HEK293 (cell line): ENCODE measurements around the gene F10.

Source experiments
- CTCF ChIA-PET: fragments of 350-600 bp; formaldehyde crosslinking; extraction: SDS; loops from one replicate; lab custom pipeline; 2021; ENCODE audit warnings: antibody characterized with exemption; lab: Yijun Ruan, JAX
- POLR2A ChIA-PET: fragments of 300-600 bp; formaldehyde crosslinking; extraction: SDS; loops from one replicate; lab custom pipeline; 2020; ENCODE audit warnings: antibody characterized with exemption, inconsistent platforms; lab: Yijun Ruan, JAX
- H3K27ac ChIP-seq: fragments of 200-500 bp; sonication (Bioruptor generic); 2 replicates; pipeline ENCODE4 v1.5.1; 2014; ENCODE audit warnings: low read depth, low read length, control low read depth, inconsistent platforms; ENCODE audit errors: extremely low read depth
- H3K36me3 ChIP-seq, 2 experiments: fragments of 200-500 bp in 1 of 2; sonication (Bioruptor generic) in 1 of 2; 1 replicate in 1 of 2; 2 replicates in 1 of 2; pipeline ENCODE4 v1.5.1; 2014 to 2017; ENCODE audit warnings: inconsistent platforms in 2 of 2, low read length in 2 of 2; ENCODE audit not compliant: control insufficient read depth in 2 of 2, insufficient read depth in 1 of 2
- H3K4me1 ChIP-seq: fragments of 200-500 bp; sonication (Bioruptor generic); 2 replicates; pipeline ENCODE4 v1.5.1; 2014; ENCODE audit warnings: mild to moderate bottlenecking, low read length, inconsistent platforms; ENCODE audit not compliant: control insufficient read depth, insufficient read depth
- H3K4me3 ChIP-seq: 2 replicates; pipeline ENCODE4 v1.5.1; 2011; ENCODE audit warnings: low read depth, mild to moderate bottlenecking, control low read depth, low read length, moderate library complexity
- H3K9me3 ChIP-seq: fragments of 200-500 bp; sonication (Bioruptor generic); 2 replicates; pipeline ENCODE4 v1.5.1; 2014; ENCODE audit warnings: low read depth, low read length, inconsistent platforms; ENCODE audit not compliant: control insufficient read depth, insufficient read depth
- GLI2 ChIP-seq: fragments of 450-650 bp; formaldehyde crosslinking; IDR thresholded peaks from 2 replicates; pipeline ENCODE4; 2017; ENCODE audit warnings: missing biosample characterization, missing genetic modification characterization, low read depth, borderline replicate concordance
- GLIS1 ChIP-seq: fragments of 450-650 bp; formaldehyde crosslinking; IDR thresholded peaks from 2 replicates; pipeline ENCODE4 v1.5.1; 2016; ENCODE audit warnings: missing biosample characterization, missing genetic modification characterization
- HOXA7 ChIP-seq: sonication (generic); formaldehyde crosslinking; IDR thresholded peaks from 2 replicates; pipeline ENCODE4 v1.8.1; 2022; ENCODE audit warnings: missing genetic modification reagents, borderline replicate concordance
- KLF7 ChIP-seq: fragments of 450-650 bp; formaldehyde crosslinking; IDR thresholded peaks from 2 replicates; pipeline ENCODE4 v1.5.1; 2016; ENCODE audit warnings: missing biosample characterization, missing genetic modification characterization, borderline replicate concordance
- MEIS1 ChIP-seq: sonication (generic); formaldehyde crosslinking; IDR thresholded peaks from 2 replicates; pipeline ENCODE4 v1.8.1; 2022; ENCODE audit warnings: missing genetic modification reagents, mild to moderate bottlenecking, borderline replicate concordance
- REPIN1 ChIP-seq: fragments of 450-650 bp; formaldehyde crosslinking; IDR thresholded peaks from 2 replicates; pipeline ENCODE4 v1.5.1; 2017; ENCODE audit warnings: missing biosample characterization, missing genetic modification characterization, low read depth
- WT1 ChIP-seq: fragments of 450-650 bp; formaldehyde crosslinking; IDR thresholded peaks from 2 replicates; pipeline ENCODE4 v1.5.1; 2016; ENCODE audit warnings: missing biosample characterization, missing genetic modification characterization
- ZNF121 ChIP-seq: fragments of 450-650 bp; formaldehyde crosslinking; IDR thresholded peaks from 2 replicates; pipeline ENCODE4 v1.5.1; 2016; ENCODE audit warnings: missing biosample characterization, missing genetic modification characterization
- ZNF140 ChIP-seq: fragments of 450-650 bp; formaldehyde crosslinking; IDR thresholded peaks from 2 replicates; pipeline ENCODE4 v1.5.1; 2016; ENCODE audit warnings: missing biosample characterization, missing genetic modification characterization
- ZNF2 ChIP-seq: fragments of 450-650 bp; formaldehyde crosslinking; IDR thresholded peaks from 2 replicates; pipeline ENCODE4 v1.5.1; 2016; ENCODE audit warnings: missing biosample characterization, missing genetic modification characterization
- ZNF202 ChIP-seq: fragments of 450-650 bp; formaldehyde crosslinking; IDR thresholded peaks from 2 replicates; pipeline ENCODE4 v1.5.1; 2016; ENCODE audit warnings: missing biosample characterization, missing genetic modification characterization, borderline replicate concordance
- ZNF221 ChIP-seq: fragments of 450-650 bp; formaldehyde crosslinking; IDR thresholded peaks from 2 replicates; pipeline ENCODE4 v1.5.1; 2017; ENCODE audit warnings: missing biosample characterization, missing genetic modification characterization, borderline replicate concordance
- ZNF433 ChIP-seq: fragments of 450-650 bp; formaldehyde crosslinking; IDR thresholded peaks from 2 replicates; pipeline ENCODE4 v1.5.1; 2016; ENCODE audit warnings: missing biosample characterization, missing genetic modification characterization, low read depth
- ZNF626 ChIP-seq: fragments of 450-650 bp; sonication (Bioruptor Pico); formaldehyde crosslinking; IDR thresholded peaks from 2 replicates; pipeline ENCODE4 v1.5.1; 2018; ENCODE audit warnings: missing biosample characterization, missing genetic modification characterization, inconsistent platforms
- ZNF660 ChIP-seq: fragments of 450-650 bp; IDR thresholded peaks from 2 replicates; pipeline ENCODE4 v1.5.1; 2018; ENCODE audit warnings: missing biosample characterization, mild to moderate bottlenecking, missing genetic modification characterization
- ZSCAN16 ChIP-seq: fragments of 450-650 bp; formaldehyde crosslinking; IDR thresholded peaks from 2 replicates; pipeline ENCODE4 v1.5.1; 2016; ENCODE audit warnings: missing biosample characterization, missing genetic modification characterization
- ZXDB ChIP-seq: fragments of 450-650 bp; formaldehyde crosslinking; IDR thresholded peaks from 2 replicates; pipeline ENCODE4 v1.5.1; 2016; ENCODE audit warnings: missing biosample characterization, missing genetic modification characterization
- TF ChIP-seq, protein P1 (sequence below): fragments of 450-650 bp; formaldehyde crosslinking; IDR thresholded peaks from 2 replicates; pipeline ENCODE4 v1.5.1; 2016; ENCODE audit warnings: missing biosample characterization, missing genetic modification characterization
- TF ChIP-seq, protein P2 (sequence below): fragments of 450-650 bp; formaldehyde crosslinking; IDR thresholded peaks from 2 replicates; pipeline ENCODE4 v1.5.1; 2016; ENCODE audit warnings: missing biosample characterization, missing genetic modification characterization
- TF ChIP-seq, protein P3 (sequence below): fragments of 450-650 bp; formaldehyde crosslinking; IDR thresholded peaks from 2 replicates; pipeline ENCODE4; 2016; ENCODE audit warnings: missing biosample characterization, missing genetic modification characterization
- TF ChIP-seq, protein P4 (sequence below): fragments of 450-650 bp; formaldehyde crosslinking; IDR thresholded peaks from 2 replicates; pipeline ENCODE4 v1.5.1; 2017; ENCODE audit warnings: missing biosample characterization, missing genetic modification characterization

F10 gene

GRCh38 chr13:113138792-113139551 is 16.4 kb downstream of the F10 start:
- CTCF ChIA-PET, result no interaction called here
- H3K4me1 ChIP-seq, result no peaks in the 10 kb centered on the region
- no peaks in the 10 kb centered on the region for H3K9me3 ChIP-seq
- no peak overlapping the region for H3K4me3 ChIP-seq
- POLR2A ChIA-PET, result no interaction called here
- H3K27ac ChIP-seq, result no peak overlapping the region
- TF ChIP-seq HOXA7 (CRISPR knock-in tag) (no peak), ZNF121 (no peak)
- TF ChIP-seq, protein P1, sequence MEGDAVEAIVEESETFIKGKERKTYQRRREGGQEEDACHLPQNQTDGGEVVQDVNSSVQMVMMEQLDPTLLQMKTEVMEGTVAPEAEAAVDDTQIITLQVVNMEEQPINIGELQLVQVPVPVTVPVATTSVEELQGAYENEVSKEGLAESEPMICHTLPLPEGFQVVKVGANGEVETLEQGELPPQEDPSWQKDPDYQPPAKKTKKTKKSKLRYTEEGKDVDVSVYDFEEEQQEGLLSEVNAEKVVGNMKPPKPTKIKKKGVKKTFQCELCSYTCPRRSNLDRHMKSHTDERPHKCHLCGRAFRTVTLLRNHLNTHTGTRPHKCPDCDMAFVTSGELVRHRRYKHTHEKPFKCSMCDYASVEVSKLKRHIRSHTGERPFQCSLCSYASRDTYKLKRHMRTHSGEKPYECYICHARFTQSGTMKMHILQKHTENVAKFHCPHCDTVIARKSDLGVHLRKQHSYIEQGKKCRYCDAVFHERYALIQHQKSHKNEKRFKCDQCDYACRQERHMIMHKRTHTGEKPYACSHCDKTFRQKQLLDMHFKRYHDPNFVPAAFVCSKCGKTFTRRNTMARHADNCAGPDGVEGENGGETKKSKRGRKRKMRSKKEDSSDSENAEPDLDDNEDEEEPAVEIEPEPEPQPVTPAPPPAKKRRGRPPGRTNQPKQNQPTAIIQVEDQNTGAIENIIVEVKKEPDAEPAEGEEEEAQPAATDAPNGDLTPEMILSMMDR (tag by site-specific recombination), result no peak
- H3K36me3 ChIP-seq, result no peaks in the 10 kb centered on the region

GRCh38 chr13:113139577-113139976 is 17.0 kb downstream of the F10 start:
- Histone ChIP-seq H3K9me3 (no peaks in the 10 kb centered on the region), H3K27ac (no peak overlapping the region), H3K4me3 (no peak overlapping the region), H3K4me1 (no peaks in the 10 kb centered on the region), H3K36me3 (no peaks in the 10 kb centered on the region)
- POLR2A ChIA-PET, result no interaction called here
- TF ChIP-seq ZNF626 (tag by site-specific recombination) (no peak), ZNF433 (tag by site-specific recombination) (no peak), REPIN1 (tag by site-specific recombination) (no peak), ZNF2 (tag by site-specific recombination) (no peak), ZNF660 (tag by site-specific recombination) (no peak), ZNF140 (tag by site-specific recombination) (no peak), MEIS1 (no peak), ZSCAN16 (tag by site-specific recombination) (no peak), KLF7 (no peak), GLIS1 (tag by site-specific recombination) (no peak), ZXDB (tag by site-specific recombination) (no peak), ZNF221 (no peak), GLI2 (tag by site-specific recombination) (no peak), ZNF202 (tag by site-specific recombination) (no peak), WT1 (tag by site-specific recombination) (no peak)
- TF ChIP-seq, protein P2, sequence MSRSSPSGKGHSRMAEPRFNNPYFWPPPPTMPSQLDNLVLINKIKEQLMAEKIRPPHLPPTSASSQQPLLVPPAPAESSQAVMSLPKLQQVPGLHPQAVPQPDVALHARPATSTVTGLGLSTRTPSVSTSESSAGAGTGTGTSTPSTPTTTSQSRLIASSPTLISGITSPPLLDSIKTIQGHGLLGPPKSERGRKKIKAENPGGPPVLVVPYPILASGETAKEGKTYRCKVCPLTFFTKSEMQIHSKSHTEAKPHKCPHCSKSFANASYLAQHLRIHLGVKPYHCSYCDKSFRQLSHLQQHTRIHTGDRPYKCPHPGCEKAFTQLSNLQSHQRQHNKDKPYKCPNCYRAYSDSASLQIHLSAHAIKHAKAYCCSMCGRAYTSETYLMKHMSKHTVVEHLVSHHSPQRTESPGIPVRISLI (tag by site-specific recombination), result no peak
- TF ChIP-seq, protein P3, sequence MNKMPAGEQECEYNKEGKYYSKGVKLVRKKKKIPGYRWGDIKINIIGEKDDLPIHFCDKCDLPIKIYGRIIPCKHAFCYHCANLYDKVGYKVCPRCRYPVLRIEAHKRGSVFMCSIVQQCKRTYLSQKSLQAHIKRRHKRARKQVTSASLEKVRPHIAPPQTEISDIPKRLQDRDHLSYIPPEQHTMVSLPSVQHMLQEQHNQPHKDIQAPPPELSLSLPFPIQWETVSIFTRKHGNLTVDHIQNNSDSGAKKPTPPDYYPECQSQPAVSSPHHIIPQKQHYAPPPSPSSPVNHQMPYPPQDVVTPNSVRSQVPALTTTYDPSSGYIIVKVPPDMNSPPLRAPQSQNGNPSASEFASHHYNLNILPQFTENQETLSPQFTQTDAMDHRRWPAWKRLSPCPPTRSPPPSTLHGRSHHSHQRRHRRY (tag by site-specific recombination), result no peak
- TF ChIP-seq, protein P4, sequence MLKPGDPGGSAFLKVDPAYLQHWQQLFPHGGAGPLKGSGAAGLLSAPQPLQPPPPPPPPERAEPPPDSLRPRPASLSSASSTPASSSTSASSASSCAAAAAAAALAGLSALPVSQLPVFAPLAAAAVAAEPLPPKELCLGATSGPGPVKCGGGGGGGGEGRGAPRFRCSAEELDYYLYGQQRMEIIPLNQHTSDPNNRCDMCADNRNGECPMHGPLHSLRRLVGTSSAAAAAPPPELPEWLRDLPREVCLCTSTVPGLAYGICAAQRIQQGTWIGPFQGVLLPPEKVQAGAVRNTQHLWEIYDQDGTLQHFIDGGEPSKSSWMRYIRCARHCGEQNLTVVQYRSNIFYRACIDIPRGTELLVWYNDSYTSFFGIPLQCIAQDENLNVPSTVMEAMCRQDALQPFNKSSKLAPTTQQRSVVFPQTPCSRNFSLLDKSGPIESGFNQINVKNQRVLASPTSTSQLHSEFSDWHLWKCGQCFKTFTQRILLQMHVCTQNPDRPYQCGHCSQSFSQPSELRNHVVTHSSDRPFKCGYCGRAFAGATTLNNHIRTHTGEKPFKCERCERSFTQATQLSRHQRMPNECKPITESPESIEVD (tag by site-specific recombination), result no peak
- CTCF ChIA-PET, result no interaction called here
